Esophagus squamous epithelium (tissue), 4 donors: ENCODE measurements around the gene TDRD12.

Experiments used
- CTCF ChIP-seq, 6 experiments: fragments of 450-650 bp in 4 of 6; fragments of 200-600 bp in 2 of 6; sonication (generic) in 2 of 6; IDR thresholded peaks; one replicate each; pipeline ENCODE4 v1.5.1; 2016 to 2019; ENCODE audit warnings: antibody characterized with exemption in 6 of 6, mild to moderate bottlenecking in 4 of 6, moderate library complexity in 4 of 6
- POLR2A ChIP-seq, 4 donors: fragments of 450-650 bp; IDR thresholded peaks; one replicate each; pipeline ENCODE4 v1.6.1; 2017; ENCODE audit warnings: antibody characterized with exemption in 4 of 4, mild to moderate bottlenecking in 4 of 4, moderate library complexity in 3 of 4

GRCh38 chr19:32812571-32812970 lies 93.0 kb downstream of the TDRD12 start:
- no peak for TF ChIP-seq POLR2A (IDR thresholded peaks at IDR 0.05)
- no peak for TF ChIP-seq CTCF (IDR thresholded peaks at IDR 0.05)
